IPS DF 19.7 (cell line): ENCODE data around the gene SIRT7.

Experiments used
- DNase-seq: peaks from one replicate; pipeline ENCODE4 v3.0.0-alpha.2; 2013; ENCODE audit warnings: low read depth, low spot score

SIRT7 gene

GRCh38 chr17:81917565-81918332, at the start of gene SIRT7:
TSS of gene SIRT7 (minus strand) at chr17:81918176. CDS start at chr17:81918131, 45 bp downstream.
- DNase-seq: no peak

GRCh38 chr17:81967244-81967532, 49.2 kb upstream of the SIRT7 start:
- DNase-seq: no peak

GRCh38 chr17:81966343-81967243, 48.6 kb upstream of the SIRT7 start:
- no peak for DNase-seq

- DNase-seq: no peak
These were observed 46.3 kb upstream of the SIRT7 start for GRCh38 chr17:81964081-81964849.

GRCh38 chr17:81962499-81963441, 44.8 kb upstream of the SIRT7 start:
- DNase-seq: no peak

GRCh38 chr17:81961521-81962498, 43.8 kb upstream of the SIRT7 start:
- no peak for DNase-seq

GRCh38 chr17:81961087-81961511, 43.1 kb upstream of the SIRT7 start, which contains the start of gene NOTUM:
TSS of gene NOTUM (minus strand) at chr17:81961187. CDS start at chr17:81960909, 278 bp downstream.
- no peak for DNase-seq

GRCh38 chr17:81960130-81960958, 42.4 kb upstream of the SIRT7 start:
- DNase-seq: no peak

GRCh38 chr17:81959362-81960129, 41.6 kb upstream of the SIRT7 start:
- DNase-seq: no peak

GRCh38 chr17:81958633-81959342, 40.8 kb upstream of the SIRT7 start:
- no peak for DNase-seq

GRCh38 chr17:81957691-81958432, 39.9 kb upstream of the SIRT7 start:
- no peak for DNase-seq

- no peak for DNase-seq
These were observed 38.9 kb upstream of the SIRT7 start for GRCh38 chr17:81956607-81957589.

GRCh38 chr17:81955756-81956544, 38.0 kb upstream of the SIRT7 start:
- DNase-seq: no peak

GRCh38 chr17:81955058-81955681, 37.2 kb upstream of the SIRT7 start:
- no peak for DNase-seq
